DMS153 (cell line): Measurements from ENCODE around the gene MRPL2.

Source experiments
- DNase-seq: peaks from one replicate; lab custom pipeline; 2025; lab: John Stamatoyannopoulos, UW

The MRPL2 gene

GRCh38 chr6:43020847-43021246, 38.4 kb downstream of the MRPL2 start:
- DNase-seq: no peak

- no peak for DNase-seq
These were observed 39.1 kb downstream of the MRPL2 start for GRCh38 chr6:43020052-43020705.

GRCh38 chr6:43019152-43019551, 40.1 kb downstream of the MRPL2 start:
- no peak for DNase-seq

- no peak for DNase-seq
These were observed 42.3 kb downstream of the MRPL2 start for GRCh38 chr6:43016943-43017334.

- no peak for DNase-seq
These were observed 42.9 kb downstream of the MRPL2 start for GRCh38 chr6:43016176-43016942.

- no peak for DNase-seq
These were observed 44.8 kb downstream of the MRPL2 start for GRCh38 chr6:43014434-43014909.

- peak; percentile 100 for DNase-seq
These were observed 45.3 kb downstream of the MRPL2 start, which contains the start of the genes KLHDC3 and MEA1 for GRCh38 chr6:43013843-43014433. TSS of gene KLHDC3 (plus strand) at chr6:43014249. CDS start at chr6:43017193, 2,944 bp downstream. TSS of gene MEA1 (minus strand) at chr6:43013946. CDS start at chr6:43013813, 133 bp downstream.

- no peak for DNase-seq
These were observed 46.0 kb downstream of the MRPL2 start for GRCh38 chr6:43013097-43013842.

- DNase-seq: no peak
These were observed 46.9 kb downstream of the MRPL2 start for GRCh38 chr6:43012364-43012763.

- DNase-seq: no peak
These were observed 48.0 kb downstream of the MRPL2 start for GRCh38 chr6:43011207-43011606.

- DNase-seq: no peak
These were observed 50.1 kb downstream of the MRPL2 start for GRCh38 chr6:43009124-43009523.

GRCh38 chr6:43007126-43007525, 52.1 kb downstream of the MRPL2 start:
- DNase-seq: no peak

- DNase-seq: no peak
These were observed 53.0 kb downstream of the MRPL2 start for GRCh38 chr6:43006251-43006650.

- no peak for DNase-seq
These were observed 53.4 kb downstream of the MRPL2 start for GRCh38 chr6:43005844-43006243.
